GM10266 (cell line): ENCODE data around the gene THAP4.

Experiments
- DNase-seq: peaks from one replicate; pipeline ENCODE4 v3.0.0; 2012; ENCODE audit errors: extremely low spot score
- TF ChIP-seq, protein P1 (sequence below): IDR thresholded peaks from 2 replicates; pipeline ENCODE4 v1.5.1; 2012; ENCODE audit warnings: mild to moderate bottlenecking, low read depth; ENCODE audit not compliant: control insufficient read depth, insufficient read depth; ENCODE audit errors: missing control alignments

THAP4 gene

DNA sequence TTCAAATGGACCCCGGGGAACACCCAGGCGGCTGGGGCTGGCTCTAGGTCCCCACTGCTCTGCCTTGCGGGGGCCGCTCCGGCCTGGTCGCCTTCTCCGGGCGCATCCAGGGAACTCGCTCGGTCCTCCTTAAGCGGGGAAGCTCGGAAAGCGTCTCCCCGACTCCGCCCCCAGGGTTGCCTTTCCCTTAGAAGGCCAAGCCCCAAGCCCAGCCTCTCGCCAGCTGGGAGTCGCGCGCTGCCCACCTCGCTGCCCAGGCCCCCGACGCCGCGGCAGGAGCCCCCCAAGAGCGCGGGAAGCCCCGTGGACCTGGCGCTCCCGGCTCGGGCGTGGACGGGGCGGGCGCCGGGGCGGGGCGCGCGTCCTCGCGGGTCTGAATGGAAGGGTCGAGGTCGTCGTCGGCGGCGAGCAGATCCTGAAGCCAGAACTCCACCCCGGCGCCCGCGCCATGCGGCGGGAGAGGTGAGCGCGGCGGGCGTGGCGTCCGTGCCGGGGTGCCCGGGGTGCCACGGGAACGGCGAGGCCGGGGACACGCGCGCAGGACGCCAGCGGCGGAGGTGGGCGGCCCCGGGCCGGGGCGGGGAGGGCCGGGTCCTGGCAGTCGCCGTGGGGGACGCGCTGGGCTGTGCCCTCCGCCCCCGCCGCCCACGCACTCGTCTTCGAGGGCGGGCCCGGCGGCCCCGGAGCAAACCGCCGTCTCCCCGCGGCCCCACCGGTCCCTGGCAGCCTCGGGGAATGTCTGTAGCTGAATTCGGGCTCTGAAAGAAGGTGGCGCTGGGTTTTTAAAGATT is 78.2 kb downstream of the THAP4 start, which contains the start of gene BOK:
BOK (plus strand) TSS at position 214 of the 791 bp plus-strand sequence. CDS start 739 bp downstream, outside the sequence.
- DNase-seq, result no peak
- TF ChIP-seq, protein P1, sequence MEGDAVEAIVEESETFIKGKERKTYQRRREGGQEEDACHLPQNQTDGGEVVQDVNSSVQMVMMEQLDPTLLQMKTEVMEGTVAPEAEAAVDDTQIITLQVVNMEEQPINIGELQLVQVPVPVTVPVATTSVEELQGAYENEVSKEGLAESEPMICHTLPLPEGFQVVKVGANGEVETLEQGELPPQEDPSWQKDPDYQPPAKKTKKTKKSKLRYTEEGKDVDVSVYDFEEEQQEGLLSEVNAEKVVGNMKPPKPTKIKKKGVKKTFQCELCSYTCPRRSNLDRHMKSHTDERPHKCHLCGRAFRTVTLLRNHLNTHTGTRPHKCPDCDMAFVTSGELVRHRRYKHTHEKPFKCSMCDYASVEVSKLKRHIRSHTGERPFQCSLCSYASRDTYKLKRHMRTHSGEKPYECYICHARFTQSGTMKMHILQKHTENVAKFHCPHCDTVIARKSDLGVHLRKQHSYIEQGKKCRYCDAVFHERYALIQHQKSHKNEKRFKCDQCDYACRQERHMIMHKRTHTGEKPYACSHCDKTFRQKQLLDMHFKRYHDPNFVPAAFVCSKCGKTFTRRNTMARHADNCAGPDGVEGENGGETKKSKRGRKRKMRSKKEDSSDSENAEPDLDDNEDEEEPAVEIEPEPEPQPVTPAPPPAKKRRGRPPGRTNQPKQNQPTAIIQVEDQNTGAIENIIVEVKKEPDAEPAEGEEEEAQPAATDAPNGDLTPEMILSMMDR, result no peak

DNA sequence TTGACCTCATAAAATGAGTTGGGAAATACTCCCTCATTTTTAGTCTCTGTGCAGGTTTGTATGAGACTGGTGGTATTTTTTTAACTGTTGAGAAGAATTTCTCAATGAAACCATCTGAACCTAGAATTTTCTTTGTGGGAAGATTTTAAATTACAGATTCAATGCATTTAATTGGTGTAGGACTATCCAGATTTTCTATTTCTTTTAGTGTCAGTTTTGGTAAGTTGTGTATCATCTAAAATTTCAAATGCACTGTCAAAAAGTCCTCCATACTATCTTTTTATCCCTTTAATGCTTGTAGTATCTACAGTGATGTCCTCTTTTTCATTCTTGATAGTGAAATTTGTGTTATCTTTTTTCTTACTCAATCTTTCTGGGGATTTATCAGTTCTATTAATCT is 80.2 kb downstream of the THAP4 start:
- DNase-seq, result no peak
- TF ChIP-seq, protein P1, result no peak

DNA sequence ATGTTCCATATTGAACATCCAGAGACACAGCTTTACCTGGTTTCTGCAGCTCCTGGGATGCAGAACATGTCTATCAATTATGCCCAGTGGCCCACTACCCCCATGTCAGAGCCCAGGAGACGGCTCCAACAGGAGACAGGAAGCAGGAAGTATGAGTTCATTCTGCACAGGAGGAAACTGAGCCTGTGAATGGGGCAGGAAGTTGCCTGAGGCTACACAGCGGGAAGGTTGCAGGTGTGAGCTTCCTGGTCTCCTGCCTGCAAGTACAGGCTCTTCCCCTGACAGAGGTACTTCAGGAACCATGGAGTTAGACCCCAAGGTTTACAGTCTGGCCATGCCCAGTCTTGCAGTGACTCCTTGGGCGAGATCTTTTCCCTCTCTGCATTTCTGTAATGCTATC is 81.2 kb downstream of the THAP4 start:
- TF ChIP-seq, protein P1, result no peak
- DNase-seq, result no peak

DNA sequence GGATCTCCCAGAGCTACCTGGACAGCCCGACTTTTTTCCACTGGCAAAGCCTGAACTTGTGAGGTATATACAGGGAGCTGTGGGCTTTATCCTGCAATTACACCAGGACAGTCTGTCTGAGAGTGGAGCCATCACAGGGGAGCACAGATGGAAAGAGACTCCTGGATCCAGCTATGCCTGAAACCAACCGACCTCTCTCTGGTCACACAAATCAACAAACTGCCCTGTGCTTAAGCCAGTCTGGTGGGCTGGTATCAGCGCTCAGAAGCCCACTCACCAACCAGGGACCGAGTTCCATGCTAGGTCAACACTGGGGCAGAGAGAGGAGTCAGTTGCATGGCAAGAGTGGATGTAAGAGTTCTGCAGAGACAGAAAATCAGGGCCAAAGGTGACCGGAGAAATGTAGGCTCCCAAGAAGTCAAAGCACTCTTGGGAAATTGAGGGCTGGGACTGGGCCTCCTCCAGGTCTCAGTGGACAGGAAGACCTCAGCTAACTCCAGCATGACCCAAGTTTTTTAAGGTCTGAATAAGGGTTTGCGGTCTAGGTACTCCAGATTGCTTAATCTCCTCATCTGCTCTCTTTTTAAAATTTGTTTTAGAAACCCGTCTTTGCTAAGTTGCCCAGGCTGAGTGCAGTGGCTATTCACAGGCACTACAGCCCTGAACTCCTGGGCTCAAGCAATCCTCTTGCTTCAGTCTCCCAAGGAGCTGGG is 82.2 kb downstream of the THAP4 start:
- TF ChIP-seq, protein P1, result no peak
- DNase-seq, result no peak

DNA sequence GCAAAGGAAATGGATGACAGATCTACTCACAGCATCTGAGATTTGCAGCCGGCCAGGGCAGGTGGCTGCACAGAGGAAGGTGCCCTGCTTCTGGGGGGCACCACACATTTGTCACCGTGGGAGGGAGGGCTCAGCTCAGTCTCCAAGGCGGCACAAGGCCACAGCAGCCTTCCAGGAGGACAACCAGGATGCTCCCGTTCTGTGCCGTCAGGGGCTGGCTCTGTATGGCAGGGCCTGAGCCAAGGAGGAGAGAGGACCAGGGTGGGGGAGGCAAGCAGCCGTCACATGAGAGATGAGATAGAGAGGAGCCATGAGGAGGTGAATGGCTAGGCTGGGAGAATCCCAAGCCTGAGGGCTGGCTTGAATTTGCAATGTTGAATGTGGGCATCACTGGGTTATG is 83.0 kb downstream of the THAP4 start:
- DNase-seq, result no peak
- TF ChIP-seq, protein P1, result no peak

DNA sequence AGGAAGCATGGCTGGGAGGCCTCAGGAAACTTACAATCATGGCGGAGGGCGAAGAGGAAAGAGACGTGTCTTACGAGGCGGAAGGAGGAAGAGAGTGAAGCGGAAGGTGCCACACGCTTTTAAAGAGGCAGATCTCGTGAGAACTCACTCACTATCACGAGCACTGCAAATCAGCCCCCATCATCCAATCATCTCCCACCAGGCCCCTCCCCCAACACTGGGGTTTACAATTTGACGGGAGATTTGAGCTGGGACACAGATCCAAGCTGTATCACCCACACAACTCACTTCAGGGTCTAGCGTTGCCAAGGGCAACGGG is 83.5 kb downstream of the THAP4 start:
- TF ChIP-seq, protein P1, result no peak
- no peak for DNase-seq
